Esophagus muscularis mucosa (tissue), 2 donors: ENCODE measurements around the gene AKAP17A.

Experiments
- POLR2A ChIP-seq: fragments of 450-650 bp; IDR thresholded peaks from one replicate; pipeline ENCODE4 v1.6.1; 2017; ENCODE audit warnings: antibody characterized with exemption, moderate library complexity, mild to moderate bottlenecking, low read depth
- POLR2AphosphoS5 ChIP-seq, 2 donors: sonication (generic); formaldehyde crosslinking; IDR thresholded peaks; one replicate each; pipeline ENCODE4 v1.6.1; 2017; ENCODE audit warnings: antibody characterized with exemption in 2 of 2

DNA sequence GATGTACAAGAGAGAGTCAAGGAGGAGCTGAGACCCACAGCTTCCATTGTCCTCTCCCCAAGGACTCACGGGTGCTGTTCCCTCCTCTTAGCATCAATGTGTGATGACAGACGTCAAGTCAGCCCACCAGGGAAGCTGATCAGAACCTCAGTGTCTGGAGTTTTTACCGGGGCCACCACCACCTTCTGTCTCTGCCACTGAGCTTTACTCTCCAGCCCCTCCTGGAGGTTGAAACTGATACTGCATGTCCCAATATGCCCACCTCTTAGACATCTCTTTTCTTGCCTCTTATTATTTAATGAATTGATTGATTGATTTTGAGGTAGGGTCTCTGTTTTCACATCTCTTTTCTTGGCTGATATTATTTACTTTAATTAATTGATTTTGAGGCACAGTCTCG is 10.3 kb upstream of the AKAP17A start:
- no peak for TF ChIP-seq POLR2A
- TF ChIP-seq POLR2AphosphoS5 (IDR thresholded peaks at IDR 0.05), result no peak
